Caco-2 (cell line): Measurements from ENCODE around the gene SH2D3C. TPM values are rescaled to one million over a fixed set of nuclear protein-coding genes. Genes with fewer than 3 reads are reported as not detected.
A peak's percentile ranks its signal among the peaks of the same experiment; 100 is the strongest.

Source experiments
- BruUV-seq: library from RNA; stranded (reverse); fragments of 400-500 nt; replicated peaks from 2 replicates; lab custom pipeline; 2021; lab: Mats Ljungman, UMichigan
- CTCF ChIA-PET: fragments of 300-600 bp; sonication (Branson Sonifier 250); formaldehyde crosslinking; loops from one replicate; lab custom pipeline; 2022; ENCODE audit warnings: antibody characterized with exemption; lab: Charles Lee
- POLR2A ChIA-PET: fragments of 300-600 bp; sonication (Branson Sonifier 250); formaldehyde crosslinking; loops from one replicate; lab custom pipeline; 2022; ENCODE audit warnings: antibody characterized with exemption; lab: Charles Lee
- DNase-seq, 2 experiments: peaks; one replicate each; pipeline versions ENCODE4 v3.0.0 to v3.0.0-alpha.2; 2020 to 2022
- H3K27me3 ChIP-seq: replicated peaks from 2 replicates; pipeline ENCODE4 v1.6.0; 2011; ENCODE audit warnings: low read length; ENCODE audit not compliant: control insufficient read depth, insufficient read depth
- H3K36me3 ChIP-seq: 2 replicates; pipeline ENCODE4 v1.5.1; 2011; ENCODE audit warnings: low read length; ENCODE audit not compliant: control insufficient read depth, insufficient read depth
- H3K4me1 ChIP-seq: fragments of 250-450 bp; sonication (Bioruptor Pico); 2 replicates; pipeline ENCODE4 v1.5.1; 2020; ENCODE audit warnings: mild to moderate bottlenecking
- H3K4me3 ChIP-seq: 2 replicates; pipeline ENCODE4 v1.5.1; 2011; ENCODE audit warnings: low read depth, mild to moderate bottlenecking, control low read depth, low read length
- H3K9me3 ChIP-seq: fragments of 250-450 bp; sonication (Bioruptor Pico); 2 replicates; pipeline ENCODE4 v1.5.1; 2020; ENCODE audit warnings: mild to moderate bottlenecking, moderate library complexity
- H3K27ac Mint-ChIP-seq: one replicate; pipeline ENCODE4 v1.8.0; 2022; ENCODE audit warnings: mixed read lengths; ENCODE audit not compliant: unreplicated experiment
- H3K27me3 Mint-ChIP-seq: one replicate; pipeline ENCODE4 v1.8.0; 2022; ENCODE audit warnings: mixed read lengths; ENCODE audit not compliant: insufficient read depth, unreplicated experiment
- H3K36me3 Mint-ChIP-seq: one replicate; pipeline ENCODE4 v1.8.0; 2022; ENCODE audit warnings: mild to moderate bottlenecking, mixed read lengths; ENCODE audit not compliant: insufficient read depth, unreplicated experiment
- H3K4me1 Mint-ChIP-seq: one replicate; pipeline ENCODE4 v1.8.0; 2022; ENCODE audit warnings: low read depth, mixed read lengths; ENCODE audit not compliant: unreplicated experiment
- H3K4me3 Mint-ChIP-seq: one replicate; pipeline ENCODE4 v1.8.0; 2022; ENCODE audit warnings: mild to moderate bottlenecking, moderate library complexity, mixed read lengths; ENCODE audit not compliant: unreplicated experiment
- H3K9me3 Mint-ChIP-seq: one replicate; pipeline ENCODE4 v1.8.0; 2022; ENCODE audit warnings: mixed read lengths; ENCODE audit not compliant: unreplicated experiment
- intact Hi-C: fragments of 100-400 bp; cut with micrococcal nuclease; formaldehyde crosslinking; loops from one replicate; pipeline ENCODE4 v1.10.0; 2022; ENCODE audit not compliant: unreplicated experiment
- total RNA-seq: library from RNA; stranded (reverse); gene quantifications from 2 replicates; pipeline ENCODE4 v1.2.3, GENCODE V29; 2022
- TF ChIP-seq, protein P1 (sequence below), 2 experiments: fragments of 200-600 bp in 1 of 2; IDR thresholded peaks; 1 replicate in 1 of 2; 2 replicates in 1 of 2; pipeline versions ENCODE4 v1.5.1 to v1.8.0; 2011 to 2022; ENCODE audit warnings: antibody characterized with exemption in 1 of 2, control low read depth in 1 of 2, inconsistent platforms in 1 of 2, low read depth in 1 of 2, low read length in 1 of 2, mild to moderate bottlenecking in 1 of 2, moderate library complexity in 1 of 2; ENCODE audit not compliant: insufficient read depth in 1 of 2, severe bottlenecking in 1 of 2, unreplicated experiment in 1 of 2

SH2D3C gene
- total RNA-seq, 1 experiment from 2014 or later: 0.34 TPM

DNA sequence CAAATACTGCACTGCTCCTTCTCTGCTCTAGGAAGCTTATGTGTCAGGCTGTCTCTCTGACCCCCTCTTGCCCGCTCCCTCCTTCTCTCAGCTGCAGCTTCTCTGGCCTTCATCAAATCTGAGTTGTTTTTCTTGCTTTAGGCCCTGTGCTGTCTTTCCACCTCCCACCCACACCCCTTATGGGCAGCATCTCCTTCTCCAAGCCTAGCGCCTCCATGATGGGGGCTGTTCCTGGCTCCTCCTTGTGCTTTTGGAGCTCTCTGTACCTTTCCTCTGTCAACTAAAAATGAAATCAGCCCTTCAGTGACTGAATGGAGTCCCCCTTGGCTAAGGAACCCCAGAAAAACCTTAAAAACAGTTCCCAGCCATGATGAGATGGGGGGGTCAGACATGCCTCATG lies 78.3 kb downstream of the SH2D3C start:
- Histone ChIP-seq H3K4me1 (no peaks in the 10 kb centered on the region), H3K9me3 (no peaks in the 10 kb centered on the region), H3K36me3 (no peaks in the 10 kb centered on the region), H3K4me3 (no peak overlapping the region), H3K27me3 (no peaks in the 10 kb centered on the region)
- POLR2A ChIA-PET: no interaction called here
- Mint-ChIP-seq H3K4me3 (peak overlapping the region; percentile 45), H3K9me3 (no peaks in the 10 kb centered on the region), H3K27me3 (no peaks in the 10 kb centered on the region), H3K4me1 (no peaks in the 10 kb centered on the region), H3K36me3 (peaks cover 6% of the 10 kb centered on the region), H3K27ac (no peak overlapping the region)
- TF ChIP-seq, protein P1, sequence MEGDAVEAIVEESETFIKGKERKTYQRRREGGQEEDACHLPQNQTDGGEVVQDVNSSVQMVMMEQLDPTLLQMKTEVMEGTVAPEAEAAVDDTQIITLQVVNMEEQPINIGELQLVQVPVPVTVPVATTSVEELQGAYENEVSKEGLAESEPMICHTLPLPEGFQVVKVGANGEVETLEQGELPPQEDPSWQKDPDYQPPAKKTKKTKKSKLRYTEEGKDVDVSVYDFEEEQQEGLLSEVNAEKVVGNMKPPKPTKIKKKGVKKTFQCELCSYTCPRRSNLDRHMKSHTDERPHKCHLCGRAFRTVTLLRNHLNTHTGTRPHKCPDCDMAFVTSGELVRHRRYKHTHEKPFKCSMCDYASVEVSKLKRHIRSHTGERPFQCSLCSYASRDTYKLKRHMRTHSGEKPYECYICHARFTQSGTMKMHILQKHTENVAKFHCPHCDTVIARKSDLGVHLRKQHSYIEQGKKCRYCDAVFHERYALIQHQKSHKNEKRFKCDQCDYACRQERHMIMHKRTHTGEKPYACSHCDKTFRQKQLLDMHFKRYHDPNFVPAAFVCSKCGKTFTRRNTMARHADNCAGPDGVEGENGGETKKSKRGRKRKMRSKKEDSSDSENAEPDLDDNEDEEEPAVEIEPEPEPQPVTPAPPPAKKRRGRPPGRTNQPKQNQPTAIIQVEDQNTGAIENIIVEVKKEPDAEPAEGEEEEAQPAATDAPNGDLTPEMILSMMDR (IDR thresholded peaks at IDR 0.05; ENCODE audit: insufficient read depth in 1 of 2, low read depth in 1 of 2, low read length in 1 of 2, severe bottlenecking in 1 of 2, unreplicated experiment in 1 of 2): no peak
- CTCF ChIA-PET: no interaction called here
- intact Hi-C loops: no loop called here
- BruUV-seq: no TSS peak
- no peak for DNase-seq

DNA sequence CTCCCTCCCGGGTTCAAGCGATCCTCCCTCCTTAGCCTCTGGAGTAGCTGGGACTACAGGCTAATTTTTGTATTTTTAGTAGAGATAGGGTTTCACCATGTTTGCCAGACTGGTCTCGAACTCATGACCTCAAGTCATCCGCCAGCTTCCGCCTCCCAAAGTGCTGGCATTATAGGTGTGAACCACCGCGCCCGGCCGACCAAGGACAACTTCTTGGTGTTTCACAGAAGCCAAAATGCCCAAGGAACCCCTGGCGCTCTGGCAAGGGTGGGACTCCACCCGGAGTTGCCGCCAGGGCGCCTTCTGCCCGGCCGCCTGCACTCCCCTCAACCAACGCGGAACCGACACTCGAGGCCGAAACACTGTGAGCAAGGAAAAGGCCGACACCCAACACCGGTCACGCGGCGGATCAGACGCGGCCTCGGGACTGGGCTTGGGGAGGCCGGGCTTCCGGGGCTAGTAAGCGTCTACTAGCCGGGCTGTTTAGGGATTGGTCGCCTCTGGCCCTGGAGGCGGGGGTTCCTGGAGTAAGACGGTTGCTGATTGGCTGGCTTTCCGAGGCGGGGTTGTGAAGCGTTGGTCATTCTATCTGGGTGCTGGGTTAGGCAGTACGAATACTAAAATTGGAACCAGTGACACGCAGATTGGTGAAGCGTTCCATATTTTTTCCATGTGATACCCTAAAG lies 79.3 kb downstream of the SH2D3C start:
- Mint-ChIP-seq H3K27ac (peak overlapping the region; percentile 90), H3K9me3 (no peaks in the 10 kb centered on the region), H3K4me3 (peak overlapping the region; percentile 80), H3K4me1 (no peaks in the 10 kb centered on the region), H3K27me3 (no peaks in the 10 kb centered on the region), H3K36me3 (peaks cover 6% of the 10 kb centered on the region)
- intact Hi-C loops: no loop called here
- peak; percentile 97 to 98 for DNase-seq
- ChIA-PET CTCF (no interaction called here), POLR2A (no interaction called here)
- TSS peak; percentile 82 for BruUV-seq
- H3K36me3 ChIP-seq: no peaks in the 10 kb centered on the region
- peak overlapping the region; percentile 57 for H3K4me3 ChIP-seq
- TF ChIP-seq, protein P1 (IDR thresholded peaks at IDR 0.05; ENCODE audit: insufficient read depth in 1 of 2, low read depth in 1 of 2, low read length in 1 of 2, severe bottlenecking in 1 of 2, unreplicated experiment in 1 of 2): peak in 1 of 2 experiments; percentile 12
- H3K27me3 ChIP-seq: no peaks in the 10 kb centered on the region
- H3K9me3 ChIP-seq: no peaks in the 10 kb centered on the region
- no peaks in the 10 kb centered on the region for H3K4me1 ChIP-seq

DNA sequence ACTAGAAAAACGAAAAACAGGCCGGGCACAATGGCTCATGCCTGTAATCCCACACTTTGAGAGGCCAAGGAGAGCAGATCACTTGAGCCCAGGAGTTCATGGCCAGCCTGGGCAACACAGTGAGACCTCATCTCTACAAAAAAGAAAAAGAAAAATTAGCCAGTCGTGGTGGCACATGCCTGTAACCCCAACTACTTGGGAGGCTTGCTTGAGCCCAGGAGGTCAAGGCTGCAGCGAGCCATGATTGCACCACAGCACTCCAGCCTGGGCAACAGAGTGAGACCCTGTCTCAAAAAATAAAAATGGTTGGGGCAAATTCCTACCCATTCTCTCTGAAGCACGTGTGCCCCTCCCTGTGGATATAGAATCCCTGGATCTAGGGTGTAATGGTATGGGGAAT lies 80.1 kb downstream of the SH2D3C start:
- Mint-ChIP-seq H3K36me3 (peaks cover 6% of the 10 kb centered on the region), H3K4me3 (no peak overlapping the region), H3K27me3 (no peaks in the 10 kb centered on the region), H3K4me1 (no peaks in the 10 kb centered on the region), H3K27ac (no peak overlapping the region), H3K9me3 (no peaks in the 10 kb centered on the region)
- ChIA-PET CTCF (no interaction called here), POLR2A (no interaction called here)
- no peaks in the 10 kb centered on the region for H3K9me3 ChIP-seq
- no peak for DNase-seq
- H3K27me3 ChIP-seq: no peaks in the 10 kb centered on the region
- H3K36me3 ChIP-seq: no peaks in the 10 kb centered on the region
- TF ChIP-seq, protein P1 (IDR thresholded peaks at IDR 0.05; ENCODE audit: insufficient read depth in 1 of 2, low read depth in 1 of 2, low read length in 1 of 2, severe bottlenecking in 1 of 2, unreplicated experiment in 1 of 2): no peak
- no peak overlapping the region for H3K4me3 ChIP-seq
- intact Hi-C loops: no loop called here
- H3K4me1 ChIP-seq: no peaks in the 10 kb centered on the region
- no TSS peak for BruUV-seq
